HUES48 (cell line): ENCODE data around the gene NGEF.

Source experiments
- H3K27ac ChIP-seq: one replicate; pipeline ENCODE4 v1.7.0; 2013; ENCODE audit warnings: low read depth, low read length, inconsistent platforms
- H3K27me3 ChIP-seq: 2 replicates; pipeline ENCODE4 v1.6.1; 2013; ENCODE audit warnings: mild to moderate bottlenecking, low read length; ENCODE audit not compliant: control insufficient read depth, insufficient read depth
- H3K36me3 ChIP-seq: 2 replicates; pipeline ENCODE4 v1.6.1; 2013; ENCODE audit warnings: low read length; ENCODE audit not compliant: control insufficient read depth, insufficient read depth
- H3K4me1 ChIP-seq: 2 replicates; pipeline ENCODE4 v1.6.1; 2013; ENCODE audit warnings: mild to moderate bottlenecking, low read length; ENCODE audit not compliant: control insufficient read depth, insufficient read depth
- H3K4me3 ChIP-seq: 2 replicates; pipeline ENCODE4 v1.5.1; 2013; ENCODE audit warnings: mild to moderate bottlenecking, low read depth, low read length
- H3K9ac ChIP-seq: 2 replicates; pipeline ENCODE4 v1.6.1; 2013; ENCODE audit warnings: mild to moderate bottlenecking, low read depth, low read length, moderate library complexity
- H3K9me3 ChIP-seq: 2 replicates; pipeline ENCODE4 v1.6.1; 2013; ENCODE audit warnings: low read length; ENCODE audit not compliant: control insufficient read depth, insufficient read depth

NGEF gene

DNA sequence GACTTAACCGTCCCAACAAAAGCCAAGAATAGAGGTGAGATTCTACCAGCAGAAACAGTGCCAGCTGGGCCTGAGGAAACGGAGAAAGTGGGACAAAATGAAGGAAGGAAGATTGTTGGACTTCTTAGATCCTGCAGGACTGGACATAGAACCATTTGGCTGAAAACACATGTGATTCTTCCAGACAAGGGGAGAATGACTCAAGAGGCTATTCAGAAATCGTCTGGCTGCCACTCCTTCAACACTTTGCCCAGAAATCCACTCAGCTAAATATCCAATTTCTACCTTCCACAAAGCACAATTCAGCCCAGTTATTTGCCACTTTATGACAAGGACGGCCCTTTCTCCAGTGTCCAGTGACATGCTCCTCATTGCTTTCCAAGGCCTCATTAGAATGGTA is 81.4 kb downstream of the NGEF start:
- Histone ChIP-seq H3K27ac (no peak overlapping the region), H3K9ac (no peak overlapping the region), H3K9me3 (no peaks in the 10 kb centered on the region), H3K27me3 (peaks cover 50% of the 10 kb centered on the region), H3K36me3 (no peaks in the 10 kb centered on the region), H3K4me3 (no peak overlapping the region), H3K4me1 (peaks cover 11% of the 10 kb centered on the region; the same call in 1 of the 2 replicates)

DNA sequence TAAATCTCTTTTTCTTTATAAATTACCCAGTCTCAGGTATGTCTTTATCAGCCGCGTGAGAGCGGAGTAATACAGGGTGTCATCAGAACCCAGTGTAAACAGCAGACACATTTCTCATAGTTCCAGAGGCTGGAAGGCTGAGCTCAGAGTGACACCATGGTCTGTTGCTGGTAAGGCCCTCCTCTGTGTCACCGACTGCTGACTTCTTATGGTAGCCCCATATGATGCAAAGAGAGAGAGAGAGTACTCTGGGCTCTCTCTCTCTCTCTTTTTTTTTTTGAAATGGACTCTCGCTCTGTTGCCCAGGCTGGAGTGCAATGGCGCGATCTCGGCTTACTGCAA is 83.0 kb downstream of the NGEF start:
- H3K4me1 ChIP-seq: peaks cover 22% of the 10 kb centered on the region; the same call in 1 of the 2 replicates
- no peak overlapping the region for H3K27ac ChIP-seq
- H3K36me3 ChIP-seq: no peaks in the 10 kb centered on the region
- no peaks in the 10 kb centered on the region for H3K9me3 ChIP-seq
- H3K9ac ChIP-seq: no peak overlapping the region
- H3K4me3 ChIP-seq: no peak overlapping the region
- peaks cover 66% of the 10 kb centered on the region for H3K27me3 ChIP-seq

DNA sequence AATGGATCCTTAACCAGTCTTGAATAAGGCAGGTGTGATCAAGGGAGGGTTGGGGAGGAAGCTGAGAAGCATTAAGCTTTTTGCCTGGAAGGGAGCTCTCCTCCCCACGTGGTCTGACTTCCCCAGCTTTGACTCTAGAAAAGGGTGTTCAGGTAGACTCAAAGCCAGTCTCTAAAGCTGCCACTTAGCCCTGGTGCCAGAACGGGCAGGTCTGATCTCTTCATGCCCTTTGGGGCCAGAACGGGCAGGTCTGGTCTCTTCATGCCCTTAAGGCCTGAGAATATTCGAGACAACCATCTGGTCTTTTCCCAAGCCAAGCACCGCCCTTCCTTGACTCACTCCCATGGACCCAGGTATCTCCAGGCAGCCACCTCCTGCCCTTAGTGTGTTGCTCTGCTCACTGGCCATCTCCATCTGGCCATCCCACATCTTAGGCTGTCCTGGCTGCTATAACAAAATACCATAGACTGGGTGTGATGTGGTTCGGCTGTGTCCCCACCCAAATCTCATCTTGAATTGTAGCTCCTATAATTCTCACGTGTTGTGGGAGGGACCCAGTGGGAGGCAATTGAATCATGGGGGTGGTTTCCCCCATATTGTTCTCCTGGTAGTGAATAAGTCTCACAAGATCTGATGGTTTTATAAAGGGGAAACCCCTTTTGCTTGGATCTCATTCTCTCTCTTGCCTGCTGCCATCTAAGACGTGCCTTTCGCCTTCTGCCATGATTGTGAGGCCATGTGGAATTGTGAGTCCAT is 83.6 kb downstream of the NGEF start:
- Histone ChIP-seq H3K9ac (no peak overlapping the region), H3K4me1 (peaks cover 22% of the 10 kb centered on the region; the same call in 1 of the 2 replicates), H3K4me3 (peak overlapping the region; percentile 69)

DNA sequence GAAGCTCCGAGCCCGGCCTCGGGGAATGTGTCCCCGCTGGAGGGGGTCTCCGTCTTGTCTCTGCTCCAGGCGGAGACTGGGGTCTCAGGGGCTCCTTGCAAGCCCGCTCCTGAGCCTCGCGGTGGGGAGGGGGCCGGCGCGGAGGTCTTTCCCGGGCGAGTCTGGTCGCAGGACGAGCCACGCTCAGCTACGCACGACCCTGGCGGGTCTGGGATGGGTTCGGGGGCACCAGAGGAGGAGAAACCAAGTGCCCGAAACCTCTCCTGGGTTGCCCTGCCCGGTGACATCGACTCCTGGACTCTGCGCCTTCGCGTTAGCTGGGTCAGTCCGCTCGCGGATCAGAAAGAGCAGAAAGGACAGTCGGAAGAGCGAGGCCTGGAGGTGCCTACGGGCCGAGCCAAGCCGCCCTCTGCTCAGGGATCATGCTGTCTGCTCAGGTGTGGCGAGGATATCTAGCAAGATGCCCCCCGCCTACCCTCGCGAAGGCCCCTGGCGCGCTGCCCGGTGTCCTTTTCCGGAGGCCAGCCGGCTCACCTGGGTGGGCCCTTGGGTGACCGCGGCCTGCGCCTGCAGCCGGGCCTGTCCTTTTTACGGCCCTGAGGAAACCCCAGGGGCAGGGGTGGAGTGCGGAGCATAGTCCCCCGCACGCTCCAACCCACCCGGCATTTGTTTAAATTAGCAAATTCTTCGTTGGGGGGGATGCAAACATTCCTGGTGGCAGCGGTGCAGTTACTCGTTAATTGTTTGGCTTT is 84.3 kb downstream of the NGEF start:
- H3K9me3 ChIP-seq: no peaks in the 10 kb centered on the region
- peaks cover 75% of the 10 kb centered on the region for H3K27me3 ChIP-seq
- H3K36me3 ChIP-seq: no peaks in the 10 kb centered on the region
- H3K4me3 ChIP-seq: peak overlapping the region; percentile 69
- H3K27ac ChIP-seq: no peak overlapping the region
- peaks cover 22% of the 10 kb centered on the region; the same call in 1 of the 2 replicates for H3K4me1 ChIP-seq
- H3K9ac ChIP-seq: no peak overlapping the region

More for the DNA sequence above, 83.6 kb downstream of the NGEF start:
- no peak overlapping the region for H3K27ac ChIP-seq
- H3K9me3 ChIP-seq: no peaks in the 10 kb centered on the region
- H3K36me3 ChIP-seq: no peaks in the 10 kb centered on the region
- peaks cover 71% of the 10 kb centered on the region for H3K27me3 ChIP-seq

DNA sequence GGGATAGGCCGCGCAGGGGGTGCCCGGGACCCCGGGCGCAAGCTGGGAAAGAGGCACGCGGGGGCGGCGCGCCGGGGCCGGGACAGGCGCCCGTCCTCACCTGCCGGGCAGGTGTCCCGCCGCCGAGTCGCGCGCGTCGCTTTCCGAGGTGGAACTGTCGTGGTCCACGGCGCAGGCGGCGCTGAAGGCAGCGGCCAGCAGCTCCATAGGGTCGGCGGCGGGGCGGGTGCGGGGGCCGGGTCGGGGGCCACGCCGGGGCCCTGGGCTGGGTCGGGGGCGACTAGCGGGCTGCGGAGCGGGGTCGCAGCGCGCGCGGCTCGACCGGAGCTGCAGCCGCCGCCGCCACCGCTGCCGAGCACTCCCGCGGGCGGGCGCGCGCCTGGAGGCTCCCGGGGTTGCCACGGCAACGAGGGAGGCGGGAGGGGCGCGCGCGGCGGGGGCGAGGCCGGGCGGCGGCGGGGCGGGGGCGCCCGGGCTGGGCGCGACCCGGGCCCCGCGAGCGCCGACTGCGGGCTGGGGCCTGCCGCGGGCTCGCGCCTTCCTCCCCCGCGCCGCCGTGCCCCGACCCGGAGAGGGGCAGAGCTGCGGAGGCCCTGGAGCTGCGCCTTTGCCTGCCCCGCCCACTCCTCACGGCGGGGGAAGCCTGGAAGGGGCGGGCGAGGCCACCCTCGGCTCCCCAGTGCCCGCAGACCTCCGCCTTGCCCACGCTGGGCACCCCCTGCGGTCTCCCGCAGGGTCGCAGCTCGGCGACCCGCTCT is 85.1 kb downstream of the NGEF start:
- Histone ChIP-seq H3K27me3 (peaks cover 75% of the 10 kb centered on the region), H3K27ac (no peak overlapping the region), H3K36me3 (no peaks in the 10 kb centered on the region), H3K9me3 (no peaks in the 10 kb centered on the region), H3K4me3 (peak overlapping the region; percentile 69), H3K4me1 (peaks cover 22% of the 10 kb centered on the region; the same call in 1 of the 2 replicates), H3K9ac (no peak overlapping the region)

DNA sequence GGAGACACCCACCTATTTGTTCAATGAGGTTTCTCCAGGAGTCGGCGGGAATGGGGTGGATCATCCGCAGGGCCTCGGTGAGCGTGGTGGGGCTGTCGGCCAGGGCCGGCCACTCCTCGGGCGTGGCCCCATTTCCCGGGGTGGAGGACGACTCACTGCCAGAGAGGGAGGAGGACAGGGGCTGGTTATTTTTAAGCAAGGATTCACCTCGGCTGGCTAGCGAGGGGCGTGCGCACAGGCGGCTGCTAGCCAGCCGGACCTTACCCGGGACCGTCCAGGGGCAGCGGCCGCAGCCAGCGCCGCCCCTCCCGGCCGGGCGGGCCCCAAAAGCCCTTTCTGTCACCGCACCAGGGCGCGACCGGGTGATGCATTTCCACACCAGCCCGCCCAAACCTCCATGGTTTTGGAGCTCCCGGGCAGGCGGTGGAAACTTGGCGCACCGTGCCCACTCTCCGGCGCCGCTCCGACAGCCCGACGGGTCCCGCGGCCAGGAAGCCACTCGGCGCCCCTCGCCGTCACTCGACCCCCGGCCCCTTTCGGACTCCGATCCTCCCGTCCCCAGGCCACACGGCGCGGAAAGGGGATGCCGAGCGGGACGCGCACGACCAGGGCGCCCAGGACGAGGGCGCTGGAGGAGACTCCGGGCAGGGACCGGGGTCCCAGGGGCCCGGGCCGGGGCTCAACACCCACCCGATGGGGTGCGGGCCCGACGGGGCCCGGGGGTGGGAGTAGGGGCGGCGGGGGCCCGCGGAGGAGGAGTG is 85.8 kb downstream of the NGEF start:
- H3K9ac ChIP-seq: no peak overlapping the region
- peak overlapping the region; percentile 45; the same call in 1 of the 2 replicates for H3K4me3 ChIP-seq
- H3K36me3 ChIP-seq: no peaks in the 10 kb centered on the region
- H3K27me3 ChIP-seq: peaks cover 75% of the 10 kb centered on the region
- peaks cover 22% of the 10 kb centered on the region; the same call in 1 of the 2 replicates for H3K4me1 ChIP-seq
- no peak overlapping the region for H3K27ac ChIP-seq
- H3K9me3 ChIP-seq: no peaks in the 10 kb centered on the region

DNA sequence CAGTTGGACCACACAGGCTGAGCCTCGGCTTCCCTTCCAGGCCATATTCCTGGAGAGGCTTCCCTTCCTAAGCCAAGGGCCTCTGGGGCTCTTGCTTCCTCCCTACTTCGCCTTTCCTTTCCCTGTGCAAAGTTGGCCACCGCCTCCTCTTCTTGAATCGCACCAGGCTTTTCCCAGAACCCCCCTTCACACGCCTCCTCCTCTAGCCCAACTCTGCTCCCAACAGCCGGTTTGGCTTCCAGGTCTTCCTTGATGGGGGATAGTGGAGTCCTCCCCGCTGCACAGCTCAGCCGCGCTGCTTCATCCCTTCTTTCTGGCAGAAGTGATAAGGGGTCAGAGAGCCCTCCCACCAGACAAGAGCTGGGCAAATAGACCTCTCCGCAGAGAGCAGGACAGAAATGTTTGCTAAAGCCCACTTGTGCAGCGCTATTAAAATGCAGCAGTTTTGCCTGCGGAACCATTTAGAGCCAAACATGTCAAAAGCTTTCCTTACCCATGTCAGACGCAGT is 86.6 kb downstream of the NGEF start:
- no peaks in the 10 kb centered on the region for H3K36me3 ChIP-seq
- peaks cover 70% of the 10 kb centered on the region for H3K27me3 ChIP-seq
- no peak overlapping the region for H3K9ac ChIP-seq

DNA sequence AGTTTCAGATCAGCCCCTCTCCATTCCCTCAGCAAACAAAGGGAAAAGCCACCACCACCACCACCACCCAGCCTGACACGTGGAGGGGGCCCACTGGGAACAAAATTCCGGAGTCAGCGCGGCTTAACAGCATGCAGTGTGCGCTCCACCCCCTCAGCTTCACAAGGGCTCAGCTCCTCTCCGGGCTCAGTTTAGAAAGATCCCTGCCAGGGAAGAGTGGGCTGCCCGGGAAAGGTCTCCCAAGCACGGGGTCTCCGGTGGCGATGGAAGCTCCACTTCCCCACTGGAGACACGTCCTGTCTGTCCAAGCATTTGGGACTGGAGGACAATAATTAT is 87.3 kb downstream of the NGEF start:
- Histone ChIP-seq H3K27me3 (peaks cover 63% of the 10 kb centered on the region), H3K9ac (no peak overlapping the region), H3K4me1 (peaks cover 22% of the 10 kb centered on the region; the same call in 1 of the 2 replicates), H3K27ac (no peak overlapping the region), H3K4me3 (no peak overlapping the region), H3K36me3 (no peaks in the 10 kb centered on the region), H3K9me3 (no peaks in the 10 kb centered on the region)

More for the DNA sequence above, 86.6 kb downstream of the NGEF start:
- Histone ChIP-seq H3K9me3 (no peaks in the 10 kb centered on the region), H3K27ac (no peak overlapping the region), H3K4me3 (peak overlapping the region; percentile 45; the same call in 1 of the 2 replicates), H3K4me1 (peaks cover 22% of the 10 kb centered on the region; the same call in 1 of the 2 replicates)

DNA sequence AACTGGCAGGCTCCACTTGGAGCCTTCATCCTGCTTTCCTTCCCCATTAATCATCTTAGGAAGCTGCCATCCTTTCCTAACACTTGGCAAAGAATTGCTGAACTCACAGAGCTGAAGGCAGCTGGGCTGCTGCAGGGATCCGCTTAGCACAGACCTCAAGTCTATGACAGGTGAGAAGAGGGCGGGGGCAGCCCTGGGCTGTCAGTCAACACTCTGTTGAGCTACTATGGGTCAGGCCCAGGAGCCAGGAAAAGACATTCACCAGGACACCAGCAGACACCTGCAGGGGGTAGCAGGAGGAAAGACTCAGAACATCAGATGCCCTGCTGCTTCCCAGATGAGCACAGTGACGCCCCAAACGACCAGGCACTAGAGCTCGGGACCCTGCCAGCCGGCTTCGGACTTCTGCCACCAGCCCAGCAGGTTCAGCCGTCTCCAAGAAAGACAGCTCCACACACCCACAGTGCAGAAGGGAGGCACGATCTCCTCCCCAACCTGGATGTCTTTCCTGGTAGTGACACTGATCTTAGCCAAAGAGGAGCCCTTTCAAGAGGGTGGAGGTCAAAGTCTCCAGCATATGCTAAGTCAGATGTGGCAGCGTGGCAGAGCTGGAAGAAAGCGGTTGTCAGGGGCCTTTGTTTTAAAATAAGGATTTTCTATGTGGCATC is 87.8 kb downstream of the NGEF start:
- H3K27ac ChIP-seq: no peak overlapping the region
- H3K9ac ChIP-seq: no peak overlapping the region
- peaks cover 58% of the 10 kb centered on the region for H3K27me3 ChIP-seq
- H3K36me3 ChIP-seq: no peaks in the 10 kb centered on the region
- peaks cover 23% of the 10 kb centered on the region; the same call in 1 of the 2 replicates for H3K4me1 ChIP-seq
- no peaks in the 10 kb centered on the region for H3K9me3 ChIP-seq
- H3K4me3 ChIP-seq: no peak overlapping the region

DNA sequence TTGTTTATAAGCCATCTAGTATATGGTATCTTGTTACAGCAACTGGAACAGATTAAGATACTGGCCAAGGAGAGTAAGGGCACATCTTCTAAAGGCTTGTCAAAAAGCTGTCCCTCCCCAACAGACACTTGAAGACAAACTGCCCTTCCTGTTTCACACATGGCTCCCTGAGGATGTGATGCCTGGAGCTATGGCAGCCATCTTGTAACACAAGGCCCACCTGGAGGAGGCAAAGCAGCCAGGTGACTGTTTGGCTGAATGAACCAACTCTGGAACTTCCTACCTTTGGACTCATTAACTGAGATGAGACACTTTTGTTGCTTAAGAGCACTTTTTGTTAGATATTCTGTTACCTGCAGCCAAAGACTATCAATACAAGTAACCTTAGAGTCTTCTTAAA is 88.6 kb downstream of the NGEF start:
- Histone ChIP-seq H3K27me3 (peaks cover 50% of the 10 kb centered on the region), H3K4me1 (peaks cover 26% of the 10 kb centered on the region; the same call in 1 of the 2 replicates), H3K4me3 (no peak overlapping the region), H3K27ac (no peak overlapping the region), H3K9me3 (no peaks in the 10 kb centered on the region), H3K9ac (no peak overlapping the region), H3K36me3 (no peaks in the 10 kb centered on the region)
